H1 (cell line): ENCODE data around the gene CST5.
"Not testable (repeated sequence)": the region's sequence is repeated elsewhere in the genome, so short reads cannot be mapped to it uniquely, and the experiment has no call there.

Experiments
- BCL11A ChIP-seq, 2 experiments: IDR thresholded peaks; one replicate each; pipeline ENCODE4 v1.6.1; 2011; ENCODE audit warnings: low read depth in 2 of 2, low read length in 2 of 2, mild to moderate bottlenecking in 2 of 2
- CBX5 ChIP-seq: fragments of 300-800, 300-1000 bp; sonication (generic); IDR thresholded peaks from 2 replicates; pipeline ENCODE4 v1.7.1; 2016; ENCODE audit warnings: antibody characterized with exemption, low read length, low read depth
- CHD2 ChIP-seq: IDR thresholded peaks from 2 replicates; pipeline ENCODE4 v1.6.1; 2012; ENCODE audit warnings: low read length, improper control_type of control experiment
- CTCF ChIP-seq, 3 experiments: IDR thresholded peaks; 1 replicate in 2 of 3; 2 replicates in 1 of 3; pipeline versions ENCODE4 v1.5.1 to v1.6.1; 2011; ENCODE audit warnings: low read length in 3 of 3, mild to moderate bottlenecking in 3 of 3, inconsistent platforms in 2 of 3, low read depth in 1 of 3, moderate library complexity in 1 of 3; ENCODE audit not compliant: insufficient read depth in 1 of 3; ENCODE audit errors: control extremely low read depth in 1 of 3
- JUN ChIP-seq: IDR thresholded peaks from 2 replicates; pipeline ENCODE4 v1.6.1; 2011; ENCODE audit warnings: low read depth, mild to moderate bottlenecking, improper control_type of control experiment, low read length
- JUND ChIP-seq: IDR thresholded peaks from 2 replicates; pipeline ENCODE4 v1.6.1; 2011; ENCODE audit warnings: mild to moderate bottlenecking, improper control_type of control experiment, low read length
- POLR2A ChIP-seq, 2 experiments: IDR thresholded peaks; 1 replicate in 1 of 2; 2 replicates in 1 of 2; pipeline ENCODE4 v1.6.1; 2011; ENCODE audit warnings: low read depth in 2 of 2, low read length in 2 of 2, mild to moderate bottlenecking in 2 of 2; ENCODE audit errors: control extremely low read depth in 1 of 2
- SIRT6 ChIP-seq: IDR thresholded peaks from one replicate; pipeline ENCODE4 v1.7.1; 2012; ENCODE audit warnings: low read length, inconsistent platforms
- SRF ChIP-seq: IDR thresholded peaks from 2 replicates; pipeline ENCODE4 v1.6.1; 2011; ENCODE audit warnings: mild to moderate bottlenecking, low read depth, low read length, moderate library complexity
- YY1 ChIP-seq: IDR thresholded peaks from 2 replicates; pipeline ENCODE4 v1.6.1; 2011; ENCODE audit warnings: low read depth, mild to moderate bottlenecking, low read length
- ZNF274 ChIP-seq: IDR thresholded peaks from 2 replicates; pipeline ENCODE4 v1.7.0; 2012; ENCODE audit warnings: low read length, borderline replicate concordance; ENCODE audit errors: extremely low read depth

GRCh38 chr20:23902396-23902795 lies 22.8 kb upstream of the CST5 start:
- not testable (repeated sequence) for TF ChIP-seq CBX5; SRF; ZNF274; JUND; CTCF (IDR thresholded peaks at IDR 0.05; ENCODE audit: control extremely low read depth in 1 of 3, insufficient read depth in 1 of 3, low read depth in 1 of 3, low read length in 3 of 3); JUN; POLR2A (IDR thresholded peaks at IDR 0.05; ENCODE audit: control extremely low read depth in 1 of 2, low read depth in 2 of 2, low read length in 2 of 2); BCL11A (IDR thresholded peaks at IDR 0.05; ENCODE audit: low read depth in 2 of 2, low read length in 2 of 2); CHD2; SIRT6; YY1
